GM12878 (cell line): ENCODE results near the gene CCNYL1. TPM values are rescaled to one million over a fixed set of nuclear protein-coding genes. Genes with fewer than 3 reads are reported as not detected.

Experiments used
- ATAC-seq: fragments of 200-7000 bp; cut with Tn5 transposase; 3 replicates; pipeline ENCODE4 v1.9.1; 2020; ENCODE audit warnings: mild to moderate bottlenecking, moderate library complexity
- BruUV-seq: library from RNA; stranded (reverse); fragments of 400-500 nt; replicated peaks from 2 replicates; lab custom pipeline; 2021; lab: Mats Ljungman, UMichigan
- CTCF ChIA-PET: fragments of 300-600 bp; sonication (Branson Sonifier 250); formaldehyde crosslinking; extraction: SDS; loops from one replicate; lab custom pipeline; 2021; ENCODE audit warnings: inconsistent platforms; lab: Yijun Ruan, JAX
- POLR2A ChIA-PET: fragments of 350-600 bp; formaldehyde crosslinking; extraction: SDS; loops from one replicate; lab custom pipeline; 2021; ENCODE audit warnings: inconsistent platforms; lab: Charles Lee
- RAD21 ChIA-PET: fragments of 300-600 bp; sonication (Branson Sonifier 250); formaldehyde crosslinking; loops from one replicate; lab custom pipeline; 2023; ENCODE audit warnings: antibody characterized with exemption; ENCODE audit not compliant: unreplicated experiment; lab: Charles Lee
- SMC1A ChIA-PET: fragments of 300-600 bp; sonication (Branson Sonifier 250); formaldehyde crosslinking; loops from one replicate; lab custom pipeline; 2023; ENCODE audit not compliant: unreplicated experiment, uncharacterized antibody; lab: Charles Lee
- DNase-seq: peaks from one replicate; pipeline ENCODE4 v3.0.0-alpha.2; 2011; ENCODE audit warnings: low read depth, low spot score
- FAIRE-seq: peaks from 3 replicates; lab custom pipeline; 2011; peaks lifted over from hg19 to GRCh38; lab: Jason Lieb, UNC
- H2AFZ ChIP-seq: 2 replicates; pipeline ENCODE4 v1.6.0; 2011; ENCODE audit warnings: low read depth, low read length, control low read depth; ENCODE audit not compliant: control insufficient read depth
- H3K27ac ChIP-seq: 2 replicates; pipeline ENCODE4 v1.5.1; 2011; ENCODE audit warnings: control low read depth; ENCODE audit not compliant: control insufficient read depth, insufficient read depth
- H3K27me3 ChIP-seq, 2 experiments: replicated peaks in 1 of 2; 2 replicates each; pipeline versions ENCODE4 v1.6.0 to v1.6.1; 2011; ENCODE audit warnings: low read length in 1 of 2; ENCODE audit not compliant: control insufficient read depth in 2 of 2, insufficient read depth in 2 of 2
- H3K36me3 ChIP-seq, 2 experiments: 2 replicates each; pipeline ENCODE4 v1.5.1; 2011; ENCODE audit warnings: low read length in 1 of 2; ENCODE audit not compliant: control insufficient read depth in 2 of 2, insufficient read depth in 2 of 2
- H3K4me1 ChIP-seq: 2 replicates; pipeline ENCODE4 v1.6.1; 2011; ENCODE audit warnings: mild to moderate bottlenecking, low read length, moderate library complexity, mixed read lengths; ENCODE audit not compliant: control insufficient read depth, insufficient read depth
- H3K4me2 ChIP-seq: 2 replicates; pipeline ENCODE4 v1.6.0; 2011; ENCODE audit warnings: control low read depth; ENCODE audit not compliant: control insufficient read depth, insufficient read depth
- H3K4me3 ChIP-seq: fragments of 200-600 bp; sonication (generic); 2 replicates; pipeline ENCODE4 v1.5.1; 2016
- H3K79me2 ChIP-seq: 2 replicates; pipeline ENCODE4 v1.6.0; 2011; ENCODE audit warnings: low read length; ENCODE audit not compliant: control insufficient read depth, insufficient read depth
- H3K9ac ChIP-seq: 2 replicates; pipeline ENCODE4 v1.8.0; 2011; ENCODE audit warnings: low read length, control low read depth, mixed read lengths; ENCODE audit not compliant: control insufficient read depth, insufficient read depth
- H3K9me3 ChIP-seq: replicated peaks from 3 replicates; pipeline ENCODE4 v1.5.1; 2011; ENCODE audit warnings: mild to moderate bottlenecking, low read length; ENCODE audit not compliant: control insufficient read depth, insufficient read depth
- H4K20me1 ChIP-seq: 2 replicates; pipeline ENCODE4 v1.6.0; 2011; ENCODE audit not compliant: control insufficient read depth, insufficient read depth
- CREM ChIP-seq: IDR thresholded peaks from 2 replicates; pipeline ENCODE4 v1.6.1; 2014; ENCODE audit warnings: antibody characterized with exemption, low read depth
- FOXK2 ChIP-seq: fragments of 450-650 bp; IDR thresholded peaks from 2 replicates; pipeline ENCODE4 v1.6.1; 2017; ENCODE audit warnings: mild to moderate bottlenecking, moderate library complexity
- MXI1 ChIP-seq: fragments of 150-350 bp; IDR thresholded peaks from 2 replicates; pipeline ENCODE4 v1.6.1; 2011; ENCODE audit warnings: low read depth, mild to moderate bottlenecking, inconsistent platforms, low read length, improper control_type of control experiment
- NR2C2 ChIP-seq: IDR thresholded peaks from 2 replicates; pipeline ENCODE4 v1.6.1; 2011; ENCODE audit warnings: borderline replicate concordance, low read depth; ENCODE audit not compliant: control insufficient read depth, insufficient read length
- PKNOX1 ChIP-seq: fragments of 450-650 bp; IDR thresholded peaks from 2 replicates; pipeline ENCODE4 v1.6.1; 2016; ENCODE audit warnings: mild to moderate bottlenecking
- SREBF2 ChIP-seq: IDR thresholded peaks from 2 replicates; pipeline ENCODE4 v1.6.1; 2012; ENCODE audit warnings: mild to moderate bottlenecking, low read length
- STAT1 ChIP-seq: fragments of 450-650 bp; conservative IDR thresholded peaks from 2 replicates; pipeline ENCODE4 v1.6.1; 2014; ENCODE audit warnings: antibody characterized with exemption, mild to moderate bottlenecking
- WRNIP1 ChIP-seq: IDR thresholded peaks from 2 replicates; pipeline ENCODE4 v1.6.1; 2011; ENCODE audit warnings: low read depth, low read length, improper control_type of control experiment, borderline replicate concordance
- YBX1 ChIP-seq: fragments of 450-650 bp; IDR thresholded peaks from 2 replicates; pipeline ENCODE4 v1.6.1; 2016; ENCODE audit warnings: antibody characterized with exemption
- ZNF217 ChIP-seq: fragments of 450-650 bp; IDR thresholded peaks from 2 replicates; pipeline ENCODE4 v1.6.1; 2017; ENCODE audit warnings: antibody characterized with exemption, mild to moderate bottlenecking
- WGBS: methylation state at CpG from one replicate; pipeline ENCODE4 v1.1.6; 2016; ENCODE audit warnings: low lambda C conversion rate; ENCODE audit not compliant: insufficient replicate concordance, insufficient coverage; ENCODE audit errors: missing lambda C conversion rate; 5-methylcytosine and 5-hydroxymethylcytosine counted together
- in situ Hi-C: fragments of 300-500 bp; cut with MboI; formaldehyde crosslinking; loops from 9 replicates; pipeline ENCODE4 v1.14.3; 2018; ENCODE audit warnings: mixed read lengths
- intact Hi-C: fragments of 100-400 bp; cut with micrococcal nuclease; formaldehyde crosslinking; loops from one replicate; pipeline ENCODE4 v1.14.2; 2022; ENCODE audit not compliant: unreplicated experiment
- polyA plus RNA-seq, 11 experiments: library from polyadenylated mRNA; depleted of rRNA in 4 of 11; unstranded in 6 of 11; stranded (reverse) in 5 of 11; fragments of >200 nt; fragmentation: Nextera tagmentation in 4 of 11; fragmentation: Illumina TruSeq in 1 of 11; extraction: Ambion mirVana in 4 of 11; extraction: Trizol in 1 of 11; gene quantifications; 1 replicate in 1 of 11; 2 replicates in 10 of 11; pipeline versions ENCODE4 v1.2.1 to v1.2.3, GENCODE V29; 2011 to 2016; ENCODE audit warnings: inconsistent platforms in 2 of 11, missing spikeins in 2 of 11, low read depth in 1 of 11
- total RNA-seq, 4 experiments: library from RNA; depleted of rRNA in 3 of 4; stranded (reverse); fragments of >200 nt in 3 of 4; fragmentation: Illumina TruSeq in 1 of 4; extraction: Trizol in 1 of 4; gene quantifications; 2 replicates each; pipeline versions ENCODE4 v1.2.1 to v1.2.3, GENCODE V29; 2013 to 2021
- TF ChIP-seq, protein P1 (sequence below): IDR thresholded peaks from 2 replicates; pipeline ENCODE4 v1.6.1; 2012; ENCODE audit warnings: improper control_type of control experiment, low read depth, low read length; ENCODE audit not compliant: insufficient replicate concordance
- TF ChIP-seq, protein P2 (sequence below): fragments of 450-650 bp; IDR thresholded peaks from 2 replicates; pipeline ENCODE4 v1.6.1; 2017; ENCODE audit warnings: mild to moderate bottlenecking, moderate library complexity

CCNYL1 gene
- total and polyA plus RNA-seq, 10 of the 15 experiments (the other 5 are each of a cell fraction or from before 2014, with no cell fraction given), result 1.8 to 12.3 (median 5.9) TPM

DNA sequence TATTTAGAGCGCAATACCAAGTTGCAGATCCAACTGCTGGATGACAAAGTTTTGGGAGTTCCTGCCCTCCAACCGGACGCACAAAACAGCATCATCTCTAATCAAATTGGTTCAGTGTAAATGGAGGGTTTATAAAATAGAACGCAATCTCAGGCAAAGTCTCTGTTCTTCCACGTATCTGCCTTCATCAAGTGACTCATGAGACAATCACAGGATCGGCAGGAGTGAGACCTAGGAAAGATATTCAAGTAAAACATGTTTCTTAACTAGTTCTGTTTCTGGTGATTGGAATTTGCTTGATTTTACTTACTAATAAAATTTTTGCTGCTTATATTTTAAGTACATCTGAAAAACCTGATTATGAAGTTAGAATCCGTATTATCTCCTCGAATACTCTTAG lies 50.7 kb downstream of the CCNYL1 start:
- DNase-seq (no peak), FAIRE-seq (no peak), ATAC-seq (no peak)
- no TSS peak for BruUV-seq
- no peaks in the 10 kb centered on the region for H3K27me3 ChIP-seq
- no peak for TF ChIP-seq MXI1
- no peak for TF ChIP-seq YBX1
- no peak for TF ChIP-seq NR2C2
- TF ChIP-seq SREBF2, result no peak
- TF ChIP-seq WRNIP1, result no peak
- TF ChIP-seq, protein P1, sequence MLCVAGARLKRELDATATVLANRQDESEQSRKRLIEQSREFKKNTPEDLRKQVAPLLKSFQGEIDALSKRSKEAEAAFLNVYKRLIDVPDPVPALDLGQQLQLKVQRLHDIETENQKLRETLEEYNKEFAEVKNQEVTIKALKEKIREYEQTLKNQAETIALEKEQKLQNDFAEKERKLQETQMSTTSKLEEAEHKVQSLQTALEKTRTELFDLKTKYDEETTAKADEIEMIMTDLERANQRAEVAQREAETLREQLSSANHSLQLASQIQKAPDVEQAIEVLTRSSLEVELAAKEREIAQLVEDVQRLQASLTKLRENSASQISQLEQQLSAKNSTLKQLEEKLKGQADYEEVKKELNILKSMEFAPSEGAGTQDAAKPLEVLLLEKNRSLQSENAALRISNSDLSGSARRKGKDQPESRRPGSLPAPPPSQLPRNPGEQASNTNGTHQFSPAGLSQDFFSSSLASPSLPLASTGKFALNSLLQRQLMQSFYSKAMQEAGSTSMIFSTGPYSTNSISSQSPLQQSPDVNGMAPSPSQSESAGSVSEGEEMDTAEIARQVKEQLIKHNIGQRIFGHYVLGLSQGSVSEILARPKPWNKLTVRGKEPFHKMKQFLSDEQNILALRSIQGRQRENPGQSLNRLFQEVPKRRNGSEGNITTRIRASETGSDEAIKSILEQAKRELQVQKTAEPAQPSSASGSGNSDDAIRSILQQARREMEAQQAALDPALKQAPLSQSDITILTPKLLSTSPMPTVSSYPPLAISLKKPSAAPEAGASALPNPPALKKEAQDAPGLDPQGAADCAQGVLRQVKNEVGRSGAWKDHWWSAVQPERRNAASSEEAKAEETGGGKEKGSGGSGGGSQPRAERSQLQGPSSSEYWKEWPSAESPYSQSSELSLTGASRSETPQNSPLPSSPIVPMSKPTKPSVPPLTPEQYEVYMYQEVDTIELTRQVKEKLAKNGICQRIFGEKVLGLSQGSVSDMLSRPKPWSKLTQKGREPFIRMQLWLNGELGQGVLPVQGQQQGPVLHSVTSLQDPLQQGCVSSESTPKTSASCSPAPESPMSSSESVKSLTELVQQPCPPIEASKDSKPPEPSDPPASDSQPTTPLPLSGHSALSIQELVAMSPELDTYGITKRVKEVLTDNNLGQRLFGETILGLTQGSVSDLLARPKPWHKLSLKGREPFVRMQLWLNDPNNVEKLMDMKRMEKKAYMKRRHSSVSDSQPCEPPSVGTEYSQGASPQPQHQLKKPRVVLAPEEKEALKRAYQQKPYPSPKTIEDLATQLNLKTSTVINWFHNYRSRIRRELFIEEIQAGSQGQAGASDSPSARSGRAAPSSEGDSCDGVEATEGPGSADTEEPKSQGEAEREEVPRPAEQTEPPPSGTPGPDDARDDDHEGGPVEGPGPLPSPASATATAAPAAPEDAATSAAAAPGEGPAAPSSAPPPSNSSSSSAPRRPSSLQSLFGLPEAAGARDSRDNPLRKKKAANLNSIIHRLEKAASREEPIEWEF, result no peak
- no peak for TF ChIP-seq ZNF217
- no peak for TF ChIP-seq FOXK2
- TF ChIP-seq, protein P2, sequence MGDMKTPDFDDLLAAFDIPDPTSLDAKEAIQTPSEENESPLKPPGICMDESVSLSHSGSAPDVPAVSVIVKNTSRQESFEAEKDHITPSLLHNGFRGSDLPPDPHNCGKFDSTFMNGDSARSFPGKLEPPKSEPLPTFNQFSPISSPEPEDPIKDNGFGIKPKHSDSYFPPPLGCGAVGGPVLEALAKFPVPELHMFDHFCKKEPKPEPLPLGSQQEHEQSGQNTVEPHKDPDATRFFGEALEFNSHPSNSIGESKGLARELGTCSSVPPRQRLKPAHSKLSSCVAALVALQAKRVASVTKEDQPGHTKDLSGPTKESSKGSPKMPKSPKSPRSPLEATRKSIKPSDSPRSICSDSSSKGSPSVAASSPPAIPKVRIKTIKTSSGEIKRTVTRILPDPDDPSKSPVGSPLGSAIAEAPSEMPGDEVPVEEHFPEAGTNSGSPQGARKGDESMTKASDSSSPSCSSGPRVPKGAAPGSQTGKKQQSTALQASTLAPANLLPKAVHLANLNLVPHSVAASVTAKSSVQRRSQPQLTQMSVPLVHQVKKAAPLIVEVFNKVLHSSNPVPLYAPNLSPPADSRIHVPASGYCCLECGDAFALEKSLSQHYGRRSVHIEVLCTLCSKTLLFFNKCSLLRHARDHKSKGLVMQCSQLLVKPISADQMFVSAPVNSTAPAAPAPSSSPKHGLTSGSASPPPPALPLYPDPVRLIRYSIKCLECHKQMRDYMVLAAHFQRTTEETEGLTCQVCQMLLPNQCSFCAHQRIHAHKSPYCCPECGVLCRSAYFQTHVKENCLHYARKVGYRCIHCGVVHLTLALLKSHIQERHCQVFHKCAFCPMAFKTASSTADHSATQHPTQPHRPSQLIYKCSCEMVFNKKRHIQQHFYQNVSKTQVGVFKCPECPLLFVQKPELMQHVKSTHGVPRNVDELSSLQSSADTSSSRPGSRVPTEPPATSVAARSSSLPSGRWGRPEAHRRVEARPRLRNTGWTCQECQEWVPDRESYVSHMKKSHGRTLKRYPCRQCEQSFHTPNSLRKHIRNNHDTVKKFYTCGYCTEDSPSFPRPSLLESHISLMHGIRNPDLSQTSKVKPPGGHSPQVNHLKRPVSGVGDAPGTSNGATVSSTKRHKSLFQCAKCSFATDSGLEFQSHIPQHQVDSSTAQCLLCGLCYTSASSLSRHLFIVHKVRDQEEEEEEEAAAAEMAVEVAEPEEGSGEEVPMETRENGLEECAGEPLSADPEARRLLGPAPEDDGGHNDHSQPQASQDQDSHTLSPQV, result no peak
- no peak for TF ChIP-seq STAT1
- no peak for TF ChIP-seq CREM
- TF ChIP-seq PKNOX1, result no peak
- WGBS, result 74% methylated on average over 8 of the region's 8 CpGs
- no peak overlapping the region for H2AFZ ChIP-seq
- H3K9ac ChIP-seq, result no peak overlapping the region
- in situ Hi-C loops (no loop called here), intact Hi-C loops (no loop called here)
- RAD21 ChIA-PET, result no interaction called here
- H4K20me1 ChIP-seq, result no peaks in the 10 kb centered on the region
- CTCF ChIA-PET, result interaction anchor here (1.0 to 6.5 kb wide), 2 partner anchors 212 to 278 kb away, joined by 4 to 56 read pairs; no protein-coding TSS in a partner anchor
- POLR2A ChIA-PET, result no interaction called here
- no peaks in the 10 kb centered on the region for H3K36me3 ChIP-seq
- no peaks in the 10 kb centered on the region for H3K9me3 ChIP-seq
- H3K79me2 ChIP-seq, result no peaks in the 10 kb centered on the region
- no peak overlapping the region for H3K4me3 ChIP-seq
- SMC1A ChIA-PET, result no interaction called here
- no peak overlapping the region for H3K4me2 ChIP-seq
- H3K4me1 ChIP-seq, result peaks cover 3% of the 10 kb centered on the region; the same call in 1 of the 2 replicates
- no peak overlapping the region for H3K27ac ChIP-seq
